ENCODE results near the gene PPFIA4. TPM values are rescaled to one million over a fixed set of nuclear protein-coding genes. Genes with fewer than 3 reads are reported as not detected.

Gene PPFIA4
- total and polyA plus RNA-seq, 7 donors = 8.3 to 99.8 (median 29.1) TPM

- no peaks in the 10 kb centered on the region for H3K27me3 ChIP-seq (ENCODE audit: insufficient read depth in 3 of 3, low read length in 2 of 3)
- DNase-seq (no peak), ATAC-seq (no peak)
- H3K4me3 ChIP-seq = no peak overlapping the region
- 77 to 79% (median 77%) methylated on average over 6 of the region's 6 CpGs for WGBS, 3 donors
- H3K36me3 ChIP-seq (ENCODE audit: insufficient read depth in 1 of 2, low read depth in 1 of 2) = peaks cover 0 to 13% of the 10 kb centered on the region in 2 donors
- intact Hi-C loops (cut with DNase I) = no loop called here
- no peak overlapping the region for H3K27ac ChIP-seq
- no peaks in the 10 kb centered on the region for H3K9me3 ChIP-seq
- H3K4me1 ChIP-seq = peaks cover 63% of the 10 kb centered on the region
- peak; percentile 19 for TF ChIP-seq CTCF (IDR thresholded peaks at IDR 0.05)
Observed at GRCh38 chr1:203031467-203031866, 5.2 kb downstream of the PPFIA4 start.

- WGBS, 3 donors = 70 to 90% (median 74%) methylated on average over 2 of the region's 2 CpGs
- Histone ChIP-seq H3K9me3 (no peaks in the 10 kb centered on the region), H3K4me1 (peaks cover 73% of the 10 kb centered on the region), H3K27ac (peak overlapping the region; percentile 34), H3K36me3 (ENCODE audit: insufficient read depth in 1 of 2, low read depth in 1 of 2) (peaks cover 0 to 13% of the 10 kb centered on the region in 2 donors), H3K27me3 (ENCODE audit: insufficient read depth in 3 of 3, low read length in 2 of 3) (no peaks in the 10 kb centered on the region), H3K4me3 (no peak overlapping the region)
- ATAC-seq (no peak), DNase-seq (no peak)
- TF ChIP-seq CTCF (IDR thresholded peaks at IDR 0.05) = no peak
- intact Hi-C loops (cut with DNase I) = no loop called here
Observed at GRCh38 chr1:203033287-203033686, 7.0 kb downstream of the PPFIA4 start.

GRCh38 chr1:203033917-203034316 is 7.6 kb downstream of the PPFIA4 start:
- no peaks in the 10 kb centered on the region for H3K27me3 ChIP-seq (ENCODE audit: insufficient read depth in 3 of 3, low read length in 2 of 3)
- H3K4me1 ChIP-seq = peaks cover 74% of the 10 kb centered on the region
- no peak for TF ChIP-seq CTCF (IDR thresholded peaks at IDR 0.05)
- DNase-seq (no peak), ATAC-seq (no peak)
- H3K4me3 ChIP-seq = no peak overlapping the region
- peaks cover 0 to 13% of the 10 kb centered on the region in 2 donors for H3K36me3 ChIP-seq (ENCODE audit: insufficient read depth in 1 of 2, low read depth in 1 of 2)
- H3K27ac ChIP-seq = peak overlapping the region; percentile 97
- H3K9me3 ChIP-seq = no peaks in the 10 kb centered on the region
- WGBS, 3 donors = 90 to 94% (median 91%) methylated on average over 2 of the region's 2 CpGs
- intact Hi-C loops (cut with DNase I) = no loop called here

- Histone ChIP-seq H3K27ac (peak overlapping the region; percentile 97), H3K36me3 (ENCODE audit: insufficient read depth in 1 of 2, low read depth in 1 of 2) (peaks cover 0 to 13% of the 10 kb centered on the region in 2 donors), H3K4me1 (peaks cover 74% of the 10 kb centered on the region), H3K4me3 (no peak overlapping the region), H3K9me3 (no peaks in the 10 kb centered on the region), H3K27me3 (ENCODE audit: insufficient read depth in 3 of 3, low read length in 2 of 3) (no peaks in the 10 kb centered on the region)
- TF ChIP-seq CTCF (IDR thresholded peaks at IDR 0.05) = no peak
- ATAC-seq (no peak), DNase-seq (no peak)
- intact Hi-C loops (cut with DNase I) = loop anchor here in 1 of 2 donors (5.0 kb wide), 1 partner anchor 168 kb away; no protein-coding TSS in a partner anchor
- 80 to 89% (median 86%) methylated on average over 10 of the region's 10 CpGs for WGBS, 3 donors
Observed at GRCh38 chr1:203034422-203035110, 8.3 kb downstream of the PPFIA4 start.
